ENCODE data around the gene LRRN3. TPM values are rescaled to one million over a fixed set of nuclear protein-coding genes. Genes with fewer than 3 reads are reported as not detected.

LRRN3 gene
- total RNA-seq: 10.1 TPM
- 10 to 100 TPM in 7 of 8 donors, 1 to 10 TPM in 1; 8.7 to 18.9 (median 12.3) TPM for polyA plus RNA-seq (ENCODE audit: insufficient read depth in 1 of 8, insufficient read length in 8 of 8, low replicate concordance in 1 of 8)
- long read RNA-seq, donor 1, partial matches to known transcripts: 0 of 1 reads
- long read RNA-seq, donor 1, other reads (novel, unspliced or antisense): 0 of 1 reads
- long read RNA-seq, donor 2: 0 reads
- long read RNA-seq, donor 3, partial matches to known transcripts: 0 of 5 reads
- long read RNA-seq, donor 3, other reads (novel, unspliced or antisense): 0 of 5 reads
- long read RNA-seq, donor 4, partial matches to known transcripts: 0 of 3 reads
- long read RNA-seq, donor 4, other reads (novel, unspliced or antisense): 0 of 3 reads
- long read RNA-seq, donor 5, transcript LRRN3-201 (3 exons, 3,099 nt): major isoform, 11 of 16 reads
- long read RNA-seq, donor 5, transcript LRRN3-203 (2 exons, 3,513 nt): minor isoform, 5 of 16 reads
- long read RNA-seq, donor 5, partial matches to known transcripts: 0 of 16 reads
- long read RNA-seq, donor 5, other reads (novel, unspliced or antisense): 0 of 16 reads
- long read RNA-seq, donor 6, partial matches to known transcripts: 0 of 3 reads
- long read RNA-seq, donor 6, other reads (novel, unspliced or antisense): 0 of 3 reads
- long read RNA-seq, donor 7, transcript LRRN3-203 (2 exons, 3,513 nt): major isoform, 5 of 8 reads
- long read RNA-seq, donor 7, partial matches to known transcripts: 0 of 8 reads
- long read RNA-seq, donor 7, other reads (novel, unspliced or antisense): 0 of 8 reads
- long read RNA-seq, donor 8, partial matches to known transcripts: 0 of 5 reads
- long read RNA-seq, donor 8, other reads (novel, unspliced or antisense): 0 of 5 reads
- long read RNA-seq, donor 9, transcript LRRN3-203 (2 exons, 3,513 nt): major isoform, 5 of 7 reads
- long read RNA-seq, donor 9, partial matches to known transcripts: 0 of 7 reads
- long read RNA-seq, donor 9, other reads (novel, unspliced or antisense): 0 of 7 reads
- long read RNA-seq, donor 10, transcript LRRN3-201 (3 exons, 3,099 nt): major isoform, 8 of 13 reads
- long read RNA-seq, donor 10, transcript LRRN3-203 (2 exons, 3,513 nt): minor isoform, 5 of 13 reads
- long read RNA-seq, donor 10, partial matches to known transcripts: 0 of 13 reads
- long read RNA-seq, donor 10, other reads (novel, unspliced or antisense): 0 of 13 reads
- long read RNA-seq, donor 11, partial matches to known transcripts: 0 of 5 reads
- long read RNA-seq, donor 11, other reads (novel, unspliced or antisense): 0 of 5 reads

GRCh38 chr7:111090846-111091245 is at the start of gene LRRN3:
LRRN3 (plus strand) TSS chr7:111091127; CDS start chr7:111122773, 31,646 bp downstream.
- H3K27me3 ChIP-seq (ENCODE audit: control insufficient read depth, insufficient read depth, low read length): no peaks in the 10 kb centered on the region
- H3K27ac ChIP-seq (ENCODE audit: low read length): peak within 1 kb of the TSS; percentile 78
- no peaks in the 10 kb centered on the region for H3K9me3 ChIP-seq (replicated peaks; ENCODE audit: control insufficient read depth, low read depth, low read length)
- peak within 1 kb of the TSS; percentile 43 for H3K4me3 ChIP-seq (ENCODE audit: low read length)
- DNase-seq: peak; percentile 91
- H3K36me3 ChIP-seq (ENCODE audit: control insufficient read depth, insufficient read depth, low read length): no peaks in the 10 kb centered on the region
- WGBS (ENCODE audit: insufficient coverage): 15% methylated on average over 2 of the region's 6 CpGs
- H3K4me1 ChIP-seq (ENCODE audit: control insufficient read depth, insufficient read depth, low read length): peaks cover 2% of the 10 kb centered on the region

- WGBS (ENCODE audit: insufficient coverage): no CpG with 5 or more reads among the region's 2 CpGs
- H3K27me3 ChIP-seq (ENCODE audit: control insufficient read depth, insufficient read depth, low read length): no peaks in the 10 kb centered on the region
These were observed 49.4 kb upstream of the LRRN3 start for GRCh38 chr7:111041577-111041976.

DNA sequence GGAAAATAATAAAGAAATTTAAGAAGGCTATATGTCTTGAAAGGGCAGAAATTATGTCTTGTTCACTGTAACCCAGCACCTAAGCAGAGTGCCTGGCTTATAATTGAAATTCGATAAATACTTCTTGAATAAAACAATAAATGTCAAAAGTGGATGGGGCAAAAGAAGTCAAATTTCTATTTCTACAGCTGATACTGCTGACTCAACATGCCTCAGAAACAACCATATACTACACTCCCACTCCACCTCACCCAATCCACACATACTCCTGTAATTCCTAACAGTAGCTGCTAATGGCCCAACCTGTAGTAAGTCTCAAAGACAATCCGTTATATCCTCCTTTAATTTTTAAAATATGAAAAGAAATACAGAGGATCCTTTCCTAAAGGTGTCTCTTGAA is 48.1 kb upstream of the LRRN3 start:
- Histone ChIP-seq H3K27me3 (ENCODE audit: control insufficient read depth, insufficient read depth, low read length) (no peaks in the 10 kb centered on the region), H3K9me3 (replicated peaks; ENCODE audit: control insufficient read depth, low read depth, low read length) (no peaks in the 10 kb centered on the region), H3K36me3 (ENCODE audit: control insufficient read depth, insufficient read depth, low read length) (no peaks in the 10 kb centered on the region), H3K27ac (ENCODE audit: low read length) (no peak overlapping the region), H3K4me1 (ENCODE audit: control insufficient read depth, insufficient read depth, low read length) (peaks cover 2% of the 10 kb centered on the region), H3K4me3 (ENCODE audit: low read length) (no peak overlapping the region)
- no CpG with 5 or more reads among the region's 2 CpGs for WGBS (ENCODE audit: insufficient coverage)
- DNase-seq: no peak

More at GRCh38 chr7:111041577-111041976, 49.4 kb upstream of the LRRN3 start:
- Histone ChIP-seq H3K4me1 (ENCODE audit: control insufficient read depth, insufficient read depth, low read length) (peaks cover 2% of the 10 kb centered on the region), H3K4me3 (ENCODE audit: low read length) (no peak overlapping the region), H3K36me3 (ENCODE audit: control insufficient read depth, insufficient read depth, low read length) (no peaks in the 10 kb centered on the region), H3K27ac (ENCODE audit: low read length) (no peak overlapping the region), H3K9me3 (replicated peaks; ENCODE audit: control insufficient read depth, low read depth, low read length) (no peaks in the 10 kb centered on the region)
- DNase-seq: no peak

DNA sequence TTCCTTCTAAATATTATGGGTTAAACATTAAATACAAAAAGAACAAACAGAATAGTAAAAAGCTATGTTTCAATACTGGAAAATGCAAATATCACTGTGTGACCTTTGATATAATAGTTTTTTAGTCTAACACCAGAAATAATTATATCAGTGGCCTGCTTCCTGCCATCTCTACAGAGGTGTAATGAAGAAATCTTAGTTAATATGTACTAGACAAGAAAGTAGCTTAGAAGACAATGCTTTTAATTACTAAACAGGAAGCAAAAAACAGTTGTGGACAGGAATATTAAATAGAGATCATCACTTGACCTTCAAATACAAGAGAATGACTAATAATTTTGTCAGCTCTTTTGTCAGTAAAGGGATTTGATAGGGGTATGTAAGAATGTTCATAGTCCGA is 47.4 kb upstream of the LRRN3 start:
- WGBS (ENCODE audit: insufficient coverage): no CpG with 5 or more reads among the region's 1 CpG

DNA sequence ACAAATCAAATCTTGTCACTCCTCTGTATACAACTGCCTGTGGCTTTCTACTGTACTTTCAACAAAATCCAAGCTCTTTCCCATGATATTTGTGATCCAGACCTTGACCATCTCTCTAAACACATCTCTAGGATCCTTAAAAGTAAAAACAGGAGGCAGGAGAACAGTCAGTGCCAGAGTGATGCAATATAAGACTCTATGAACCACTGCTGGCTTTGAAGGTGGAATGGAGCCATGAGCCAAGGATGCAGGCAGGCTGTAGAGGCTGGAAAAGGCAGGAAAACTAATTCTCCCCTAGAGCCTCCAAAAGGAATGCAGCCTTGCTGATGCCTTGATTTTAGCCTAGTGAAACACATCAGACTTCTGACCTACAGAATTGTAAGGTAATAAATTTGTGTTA is 45.5 kb upstream of the LRRN3 start:
- Histone ChIP-seq H3K9me3 (replicated peaks; ENCODE audit: control insufficient read depth, low read depth, low read length) (no peaks in the 10 kb centered on the region), H3K27me3 (ENCODE audit: control insufficient read depth, insufficient read depth, low read length) (no peaks in the 10 kb centered on the region), H3K36me3 (ENCODE audit: control insufficient read depth, insufficient read depth, low read length) (no peaks in the 10 kb centered on the region), H3K4me3 (ENCODE audit: low read length) (no peak overlapping the region), H3K4me1 (ENCODE audit: control insufficient read depth, insufficient read depth, low read length) (peaks cover 2% of the 10 kb centered on the region), H3K27ac (ENCODE audit: low read length) (peak overlapping the region; percentile 26)
- peak; percentile 76 for DNase-seq

More for the DNA sequence above, 47.4 kb upstream of the LRRN3 start:
- DNase-seq: no peak
- no peaks in the 10 kb centered on the region for H3K36me3 ChIP-seq (ENCODE audit: control insufficient read depth, insufficient read depth, low read length)
- no peak overlapping the region for H3K4me3 ChIP-seq (ENCODE audit: low read length)
- H3K9me3 ChIP-seq (replicated peaks; ENCODE audit: control insufficient read depth, low read depth, low read length): no peaks in the 10 kb centered on the region
- H3K27me3 ChIP-seq (ENCODE audit: control insufficient read depth, insufficient read depth, low read length): no peaks in the 10 kb centered on the region
- H3K27ac ChIP-seq (ENCODE audit: low read length): no peak overlapping the region
- H3K4me1 ChIP-seq (ENCODE audit: control insufficient read depth, insufficient read depth, low read length): peaks cover 2% of the 10 kb centered on the region

DNA sequence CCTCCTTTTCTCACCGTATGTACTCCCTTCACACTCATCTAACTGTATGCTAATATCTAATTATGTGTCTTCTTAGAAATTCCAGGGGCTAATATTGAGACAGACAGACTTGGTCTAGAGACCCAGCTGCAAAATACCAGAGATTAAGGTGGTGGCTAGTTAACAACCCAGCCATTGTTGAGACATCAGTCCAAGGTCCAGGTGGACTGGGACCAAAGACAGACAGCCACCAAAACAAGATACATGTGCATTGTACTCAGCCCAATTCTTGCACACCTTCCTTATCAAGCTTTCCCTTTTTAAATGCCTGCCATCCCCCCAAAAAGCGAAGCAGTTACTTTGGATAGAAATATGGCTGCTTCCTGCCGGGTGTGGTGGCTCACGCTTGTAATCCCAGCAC is 43.3 kb upstream of the LRRN3 start:
- Histone ChIP-seq H3K27me3 (ENCODE audit: control insufficient read depth, insufficient read depth, low read length) (no peaks in the 10 kb centered on the region), H3K9me3 (replicated peaks; ENCODE audit: control insufficient read depth, low read depth, low read length) (no peaks in the 10 kb centered on the region), H3K27ac (ENCODE audit: low read length) (no peak overlapping the region), H3K36me3 (ENCODE audit: control insufficient read depth, insufficient read depth, low read length) (no peaks in the 10 kb centered on the region), H3K4me3 (ENCODE audit: low read length) (no peak overlapping the region), H3K4me1 (ENCODE audit: control insufficient read depth, insufficient read depth, low read length) (peaks cover 2% of the 10 kb centered on the region)
- DNase-seq: no peak
- no CpG with 5 or more reads among the region's 4 CpGs for WGBS (ENCODE audit: insufficient coverage)

DNA sequence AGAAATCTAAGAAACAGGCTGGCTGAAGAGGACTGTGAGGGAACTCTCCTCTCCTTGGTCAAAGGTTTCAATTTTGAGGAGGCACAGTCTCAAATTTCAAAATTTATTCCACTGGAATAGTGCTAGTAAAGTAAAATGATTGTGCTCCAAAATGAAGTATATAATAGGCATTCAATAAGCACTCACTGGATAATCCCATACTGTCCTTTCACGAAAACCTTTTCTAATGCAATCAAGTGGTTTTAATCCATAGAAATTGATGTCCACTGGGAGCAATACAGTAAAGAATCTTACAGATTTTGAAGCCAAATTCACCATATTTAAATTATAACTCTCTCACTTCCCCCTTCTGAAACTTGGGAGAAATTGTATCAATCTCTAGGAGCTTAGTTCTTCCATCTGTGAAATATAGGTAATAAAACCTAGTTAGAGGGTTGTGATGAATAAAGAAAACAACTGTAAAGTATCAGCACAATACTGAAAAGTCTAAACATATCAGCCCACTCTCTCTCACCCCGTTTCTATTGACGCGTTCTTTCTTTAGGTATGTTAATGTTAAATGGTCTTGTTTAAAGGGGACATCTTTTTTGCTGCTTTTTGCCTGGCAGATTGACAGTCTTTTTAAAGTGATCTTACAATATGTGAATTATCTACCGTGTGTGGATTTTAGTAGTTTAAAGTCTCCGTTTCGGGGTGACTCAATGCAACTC is 40.8 kb upstream of the LRRN3 start:
- Histone ChIP-seq H3K27me3 (ENCODE audit: control insufficient read depth, insufficient read depth, low read length) (no peaks in the 10 kb centered on the region), H3K4me3 (ENCODE audit: low read length) (no peak overlapping the region), H3K27ac (ENCODE audit: low read length) (no peak overlapping the region), H3K9me3 (replicated peaks; ENCODE audit: control insufficient read depth, low read depth, low read length) (no peaks in the 10 kb centered on the region), H3K4me1 (ENCODE audit: control insufficient read depth, insufficient read depth, low read length) (peaks cover 2% of the 10 kb centered on the region), H3K36me3 (ENCODE audit: control insufficient read depth, insufficient read depth, low read length) (no peaks in the 10 kb centered on the region)
- DNase-seq: peak; percentile 26
- no CpG with 5 or more reads among the region's 7 CpGs for WGBS (ENCODE audit: insufficient coverage)

GRCh38 chr7:111050875-111051416 is 40.0 kb upstream of the LRRN3 start:
- no CpG with 5 or more reads among the region's 2 CpGs for WGBS (ENCODE audit: insufficient coverage)
- Histone ChIP-seq H3K4me1 (ENCODE audit: control insufficient read depth, insufficient read depth, low read length) (no peaks in the 10 kb centered on the region), H3K27me3 (ENCODE audit: control insufficient read depth, insufficient read depth, low read length) (no peaks in the 10 kb centered on the region), H3K36me3 (ENCODE audit: control insufficient read depth, insufficient read depth, low read length) (no peaks in the 10 kb centered on the region), H3K9me3 (replicated peaks; ENCODE audit: control insufficient read depth, low read depth, low read length) (no peaks in the 10 kb centered on the region), H3K4me3 (ENCODE audit: low read length) (no peak overlapping the region), H3K27ac (ENCODE audit: low read length) (no peak overlapping the region)
- DNase-seq: no peak

DNA sequence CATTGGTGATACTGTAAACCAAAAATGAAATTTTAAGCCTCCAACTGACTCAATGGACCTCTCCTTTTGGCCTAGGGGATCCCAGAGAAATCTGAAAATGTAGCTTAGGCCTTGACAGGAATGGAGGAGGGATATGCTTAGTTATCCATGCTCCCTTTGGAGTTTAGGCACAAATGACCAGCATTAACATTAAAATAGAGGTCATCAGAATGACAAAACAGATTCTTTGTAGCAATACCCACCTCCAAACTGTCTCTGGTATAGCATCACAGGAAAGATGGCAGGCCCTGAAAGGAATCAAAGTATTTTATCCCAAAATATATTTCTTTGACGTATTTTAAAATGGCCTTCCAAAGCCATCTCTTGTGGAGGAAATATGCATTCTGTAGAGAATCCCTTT is 39.1 kb upstream of the LRRN3 start:
- no peaks in the 10 kb centered on the region for H3K27me3 ChIP-seq (ENCODE audit: control insufficient read depth, insufficient read depth, low read length)
- H3K27ac ChIP-seq (ENCODE audit: low read length): no peak overlapping the region
- no peaks in the 10 kb centered on the region for H3K9me3 ChIP-seq (replicated peaks; ENCODE audit: control insufficient read depth, low read depth, low read length)
- no peak for DNase-seq
- H3K4me1 ChIP-seq (ENCODE audit: control insufficient read depth, insufficient read depth, low read length): no peaks in the 10 kb centered on the region
- no CpG with 5 or more reads among the region's 1 CpG for WGBS (ENCODE audit: insufficient coverage)
- no peak overlapping the region for H3K4me3 ChIP-seq (ENCODE audit: low read length)
- H3K36me3 ChIP-seq (ENCODE audit: control insufficient read depth, insufficient read depth, low read length): no peaks in the 10 kb centered on the region

Data from muscle of leg (tissue), 16 donors.